ENCODE results near the gene FAM240A. TPM values are rescaled to one million over a fixed set of nuclear protein-coding genes. Genes with fewer than 3 reads are reported as not detected.

The FAM240A gene
- total RNA-seq, 3 donors from 2014 or later (not counting 1 experiment from before 2014, with no cell fraction given) = not detected

DNA sequence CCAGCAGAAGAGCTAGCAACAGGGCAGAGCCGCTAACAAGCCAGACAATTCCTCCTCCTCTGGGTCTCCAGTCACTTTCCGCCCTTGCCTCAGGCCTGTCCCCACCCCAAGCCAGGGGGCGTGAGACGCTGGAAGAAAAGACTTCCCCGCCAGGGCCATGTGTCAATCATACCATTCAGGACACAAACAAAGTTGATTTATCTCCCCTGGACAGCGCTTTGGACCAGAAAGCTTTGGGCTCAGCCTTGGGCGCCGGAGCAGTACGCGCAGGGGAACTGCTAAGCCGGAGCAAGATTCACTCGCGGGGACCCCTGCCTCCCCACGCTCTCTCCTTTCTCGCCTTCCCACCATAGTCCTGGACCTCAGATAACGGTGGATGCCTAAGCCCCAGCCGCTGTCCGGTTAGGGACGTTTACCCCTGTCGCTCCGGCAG is 46.7 kb upstream of the FAM240A start:
- ATAC-seq (peak in 1 of 3 donors; percentile 12), DNase-seq (no peak)
- no peak overlapping the region for H3K4me3 ChIP-seq (ENCODE audit: low read length)
- Mint-ChIP-seq H3K9me3 (no peaks in the 10 kb centered on the region), H3K4me3 (peak overlapping the region; percentile 55), H3K4me1 (peaks cover 5 to 7% of the 10 kb centered on the region in 2 donors), H3K36me3 (no peaks in the 10 kb centered on the region), H3K27me3 (ENCODE audit: low read depth in 2 of 2) (peaks cover 44 to 49% of the 10 kb centered on the region in 2 donors), H3K27ac (no peak overlapping the region)
- H3K4me1 ChIP-seq (ENCODE audit: control insufficient read depth, insufficient read depth, low read length) = peaks cover 10% of the 10 kb centered on the region
- 18% methylated on average over 21 of the region's 21 CpGs for WGBS (ENCODE audit: insufficient coverage)
- H3K9me3 ChIP-seq (ENCODE audit: control insufficient read depth, insufficient read depth, low read length) = no peaks in the 10 kb centered on the region
- H3K27me3 ChIP-seq (ENCODE audit: control insufficient read depth, insufficient read depth, low read length) = peaks cover 20% of the 10 kb centered on the region
- no peaks in the 10 kb centered on the region for H3K36me3 ChIP-seq (ENCODE audit: control insufficient read depth, insufficient read depth, low read length)
- no peak overlapping the region for H3K27ac ChIP-seq (ENCODE audit: low read length)
- no peak for TF ChIP-seq CTCF (IDR thresholded peaks at IDR 0.05)
- intact Hi-C loops (cut with micrococcal nuclease) = no loop called here

- 5% methylated on average over 39 of the region's 39 CpGs for WGBS (ENCODE audit: insufficient coverage)
- DNase-seq (peak in 1 of 2 donors; percentile 54), ATAC-seq (peak; percentile 50 to 87 (median 72))
- Histone ChIP-seq H3K36me3 (ENCODE audit: control insufficient read depth, insufficient read depth, low read length) (no peaks in the 10 kb centered on the region), H3K27ac (ENCODE audit: low read length) (no peak within 1 kb of the TSS), H3K9me3 (ENCODE audit: control insufficient read depth, insufficient read depth, low read length) (no peaks in the 10 kb centered on the region), H3K4me1 (ENCODE audit: control insufficient read depth, insufficient read depth, low read length) (peaks cover 10% of the 10 kb centered on the region), H3K27me3 (ENCODE audit: control insufficient read depth, insufficient read depth, low read length) (peaks cover 20% of the 10 kb centered on the region), H3K4me3 (ENCODE audit: low read length) (no peak within 1 kb of the TSS)
- Mint-ChIP-seq H3K4me1 (peaks cover 5 to 7% of the 10 kb centered on the region in 2 donors), H3K36me3 (no peaks in the 10 kb centered on the region), H3K4me3 (peak within 1 kb of the TSS; percentile 55), H3K9me3 (no peaks in the 10 kb centered on the region), H3K27ac (no peak within 1 kb of the TSS), H3K27me3 (ENCODE audit: low read depth in 2 of 2) (peaks cover 42 to 45% of the 10 kb centered on the region in 2 donors)
- TF ChIP-seq CTCF (IDR thresholded peaks at IDR 0.05) = no peak
- intact Hi-C loops (cut with micrococcal nuclease) = no loop called here
Measured at GRCh38 chr3:46566040-46566641, 46.2 kb upstream of the FAM240A start, which contains the start of gene LRRC2. TSS of gene LRRC2 (minus strand) at chr3:46566302. CDS start at chr3:46551591, 14,711 bp downstream.

DNA sequence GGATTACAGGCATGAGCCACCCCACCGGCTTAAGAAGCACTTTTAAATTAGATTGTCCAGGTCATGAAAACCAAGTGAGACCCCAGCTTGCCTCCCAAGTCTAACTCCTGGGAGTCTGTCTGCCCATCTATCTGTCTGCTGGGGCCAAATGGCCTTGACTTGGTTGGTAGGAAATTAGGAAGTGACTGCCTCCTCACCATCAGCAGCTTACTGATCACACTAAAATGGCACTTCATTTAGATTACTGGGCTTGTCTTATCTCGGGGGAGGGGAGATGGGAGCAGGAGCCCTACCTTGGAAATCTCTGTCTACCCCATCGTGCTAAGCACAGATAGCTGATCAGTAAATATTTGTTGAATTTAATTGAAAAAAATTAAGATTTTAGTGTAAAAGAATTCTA is 40.6 kb upstream of the FAM240A start:
- no peak for TF ChIP-seq CTCF (IDR thresholded peaks at IDR 0.05)
- Histone ChIP-seq H3K9me3 (ENCODE audit: control insufficient read depth, insufficient read depth, low read length) (no peaks in the 10 kb centered on the region), H3K4me1 (ENCODE audit: control insufficient read depth, insufficient read depth, low read length) (no peaks in the 10 kb centered on the region), H3K36me3 (ENCODE audit: control insufficient read depth, insufficient read depth, low read length) (no peaks in the 10 kb centered on the region), H3K27ac (ENCODE audit: low read length) (no peak overlapping the region), H3K27me3 (ENCODE audit: control insufficient read depth, insufficient read depth, low read length) (peaks cover 9% of the 10 kb centered on the region), H3K4me3 (ENCODE audit: low read length) (no peak overlapping the region)
- Mint-ChIP-seq H3K4me3 (no peak overlapping the region), H3K27me3 (ENCODE audit: low read depth in 2 of 2) (peaks cover 23 to 26% of the 10 kb centered on the region in 2 donors), H3K36me3 (no peaks in the 10 kb centered on the region), H3K27ac (no peak overlapping the region), H3K9me3 (no peaks in the 10 kb centered on the region), H3K4me1 (no peaks in the 10 kb centered on the region)
- DNase-seq (no peak), ATAC-seq (no peak)
- WGBS (ENCODE audit: insufficient coverage) = 97% methylated on average over 2 of the region's 3 CpGs
- intact Hi-C loops (cut with micrococcal nuclease) = no loop called here

- Histone ChIP-seq H3K36me3 (ENCODE audit: control insufficient read depth, insufficient read depth, low read length) (no peaks in the 10 kb centered on the region), H3K27me3 (ENCODE audit: control insufficient read depth, insufficient read depth, low read length) (peaks cover 4% of the 10 kb centered on the region), H3K9me3 (ENCODE audit: control insufficient read depth, insufficient read depth, low read length) (no peaks in the 10 kb centered on the region), H3K27ac (ENCODE audit: low read length) (no peak overlapping the region), H3K4me1 (ENCODE audit: control insufficient read depth, insufficient read depth, low read length) (no peaks in the 10 kb centered on the region), H3K4me3 (ENCODE audit: low read length) (no peak overlapping the region)
- H3K27me3 Mint-ChIP-seq (ENCODE audit: low read depth in 2 of 2) = peaks cover 20 to 25% of the 10 kb centered on the region in 2 donors
- H3K4me3 Mint-ChIP-seq = no peak overlapping the region
- no peak for ATAC-seq
- no peak for TF ChIP-seq CTCF (IDR thresholded peaks at IDR 0.05)
- no peak for DNase-seq
- no peaks in the 10 kb centered on the region for H3K4me1 Mint-ChIP-seq
- no CpG with 5 or more reads among the region's 4 CpGs for WGBS (ENCODE audit: insufficient coverage)
- no peaks in the 10 kb centered on the region for H3K36me3 Mint-ChIP-seq
- H3K27ac Mint-ChIP-seq = no peak overlapping the region
- intact Hi-C loops (cut with micrococcal nuclease) = no loop called here
- H3K9me3 Mint-ChIP-seq = no peaks in the 10 kb centered on the region
Measured at GRCh38 chr3:46573701-46574100, 38.6 kb upstream of the FAM240A start.

Measured in natural killer cell (primary cell).